ENCODE results near the gene DLEC1.

DNA sequence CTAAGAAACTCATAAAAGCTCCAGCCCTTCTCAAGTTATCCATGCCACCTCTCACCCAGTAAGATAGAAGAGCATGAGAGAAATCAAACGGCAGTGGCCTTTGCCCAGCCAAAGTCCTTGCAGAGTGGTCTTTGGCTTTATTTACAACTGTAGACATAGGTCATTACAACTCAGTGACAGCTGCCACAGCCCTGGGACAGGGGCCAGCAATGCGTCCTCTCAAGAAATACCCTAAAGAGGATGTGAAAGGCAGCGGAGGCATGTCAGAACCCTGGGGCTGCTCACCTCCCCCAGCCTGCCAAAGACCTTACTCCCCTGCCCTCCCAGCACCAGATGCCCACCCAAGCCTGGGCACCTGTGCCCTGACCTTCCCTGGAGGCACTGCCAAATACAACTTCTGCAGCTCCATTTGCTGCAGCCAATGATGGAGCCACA is 91.6 kb downstream of the DLEC1 start:
- TF ChIP-seq, protein P1, sequence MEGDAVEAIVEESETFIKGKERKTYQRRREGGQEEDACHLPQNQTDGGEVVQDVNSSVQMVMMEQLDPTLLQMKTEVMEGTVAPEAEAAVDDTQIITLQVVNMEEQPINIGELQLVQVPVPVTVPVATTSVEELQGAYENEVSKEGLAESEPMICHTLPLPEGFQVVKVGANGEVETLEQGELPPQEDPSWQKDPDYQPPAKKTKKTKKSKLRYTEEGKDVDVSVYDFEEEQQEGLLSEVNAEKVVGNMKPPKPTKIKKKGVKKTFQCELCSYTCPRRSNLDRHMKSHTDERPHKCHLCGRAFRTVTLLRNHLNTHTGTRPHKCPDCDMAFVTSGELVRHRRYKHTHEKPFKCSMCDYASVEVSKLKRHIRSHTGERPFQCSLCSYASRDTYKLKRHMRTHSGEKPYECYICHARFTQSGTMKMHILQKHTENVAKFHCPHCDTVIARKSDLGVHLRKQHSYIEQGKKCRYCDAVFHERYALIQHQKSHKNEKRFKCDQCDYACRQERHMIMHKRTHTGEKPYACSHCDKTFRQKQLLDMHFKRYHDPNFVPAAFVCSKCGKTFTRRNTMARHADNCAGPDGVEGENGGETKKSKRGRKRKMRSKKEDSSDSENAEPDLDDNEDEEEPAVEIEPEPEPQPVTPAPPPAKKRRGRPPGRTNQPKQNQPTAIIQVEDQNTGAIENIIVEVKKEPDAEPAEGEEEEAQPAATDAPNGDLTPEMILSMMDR (IDR thresholded peaks at IDR 0.05; ENCODE audit: borderline replicate concordance, extremely low read depth, low read length, poor library complexity, severe bottlenecking), result no peak
- TF ChIP-seq EZH2 (IDR thresholded peaks at IDR 0.05; ENCODE audit: borderline replicate concordance, low read depth, low read length, severe bottlenecking), result no peak
